ENCODE data around the gene TSHB.

DNA sequence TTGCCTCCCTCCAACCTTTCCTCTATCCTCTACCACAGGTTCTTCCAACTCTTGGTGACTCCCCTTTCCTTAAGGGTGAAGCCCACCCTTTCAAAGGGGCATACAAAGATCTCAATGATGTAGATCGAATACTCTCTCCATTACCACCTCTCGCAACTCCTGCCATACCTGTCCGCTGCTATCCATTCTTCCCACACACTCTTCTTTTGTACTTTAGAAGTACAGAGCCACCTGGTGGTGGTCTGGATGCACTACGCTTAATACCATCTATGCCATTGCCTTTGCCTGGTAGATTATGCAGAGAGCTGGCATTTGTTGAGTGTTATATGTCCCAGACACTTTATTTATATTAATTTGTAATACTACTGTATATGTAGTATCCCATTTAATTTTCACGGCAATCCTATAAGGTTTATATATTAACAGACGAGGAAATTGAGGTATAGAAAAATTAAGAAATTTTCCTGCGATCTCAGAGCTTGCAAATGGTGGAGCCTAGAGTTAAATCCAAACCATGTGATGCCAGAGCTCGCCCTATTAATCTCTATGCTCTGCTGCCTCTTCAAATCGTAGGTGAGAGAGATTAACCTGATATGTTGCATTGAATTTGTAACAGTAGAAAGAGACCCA lies 22.9 kb downstream of the TSHB start:
- TF ChIP-seq POLR2A (IDR thresholded peaks at IDR 0.05): no peak
- TF ChIP-seq, protein P1, sequence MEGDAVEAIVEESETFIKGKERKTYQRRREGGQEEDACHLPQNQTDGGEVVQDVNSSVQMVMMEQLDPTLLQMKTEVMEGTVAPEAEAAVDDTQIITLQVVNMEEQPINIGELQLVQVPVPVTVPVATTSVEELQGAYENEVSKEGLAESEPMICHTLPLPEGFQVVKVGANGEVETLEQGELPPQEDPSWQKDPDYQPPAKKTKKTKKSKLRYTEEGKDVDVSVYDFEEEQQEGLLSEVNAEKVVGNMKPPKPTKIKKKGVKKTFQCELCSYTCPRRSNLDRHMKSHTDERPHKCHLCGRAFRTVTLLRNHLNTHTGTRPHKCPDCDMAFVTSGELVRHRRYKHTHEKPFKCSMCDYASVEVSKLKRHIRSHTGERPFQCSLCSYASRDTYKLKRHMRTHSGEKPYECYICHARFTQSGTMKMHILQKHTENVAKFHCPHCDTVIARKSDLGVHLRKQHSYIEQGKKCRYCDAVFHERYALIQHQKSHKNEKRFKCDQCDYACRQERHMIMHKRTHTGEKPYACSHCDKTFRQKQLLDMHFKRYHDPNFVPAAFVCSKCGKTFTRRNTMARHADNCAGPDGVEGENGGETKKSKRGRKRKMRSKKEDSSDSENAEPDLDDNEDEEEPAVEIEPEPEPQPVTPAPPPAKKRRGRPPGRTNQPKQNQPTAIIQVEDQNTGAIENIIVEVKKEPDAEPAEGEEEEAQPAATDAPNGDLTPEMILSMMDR (IDR thresholded peaks at IDR 0.05): peak; percentile 37 to 70 (median 63)

Measured in tibial nerve (tissue), 3 donors.